Measurements from ENCODE around the gene GPR183.

Gene GPR183

DNA sequence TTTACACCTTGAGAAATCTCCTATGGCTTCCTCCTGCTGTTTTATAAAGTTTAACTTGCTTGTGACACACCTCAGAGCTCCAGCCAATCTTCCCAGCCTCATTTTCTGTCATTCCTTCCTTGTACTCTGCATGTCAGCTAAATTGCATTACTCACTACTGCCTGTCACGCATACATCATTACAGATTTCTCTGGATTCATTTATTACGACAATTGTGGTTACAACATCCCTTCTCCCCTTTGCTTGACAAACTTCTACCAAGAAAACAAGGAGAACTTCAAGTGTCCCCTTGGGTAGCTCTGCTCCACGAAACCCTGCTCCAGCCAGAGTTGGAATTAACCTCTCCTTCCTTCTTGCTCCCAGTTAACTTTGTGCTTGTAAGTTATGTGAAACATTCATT, 27.0 kb downstream of the GPR183 start:
- in situ Hi-C loops (cut with MboI; ENCODE audit: low pct_unique_long_range_greater_than_20kb, low sequenced_read_pairs), result no loop called here
- DNase-seq, result no peak

DNA sequence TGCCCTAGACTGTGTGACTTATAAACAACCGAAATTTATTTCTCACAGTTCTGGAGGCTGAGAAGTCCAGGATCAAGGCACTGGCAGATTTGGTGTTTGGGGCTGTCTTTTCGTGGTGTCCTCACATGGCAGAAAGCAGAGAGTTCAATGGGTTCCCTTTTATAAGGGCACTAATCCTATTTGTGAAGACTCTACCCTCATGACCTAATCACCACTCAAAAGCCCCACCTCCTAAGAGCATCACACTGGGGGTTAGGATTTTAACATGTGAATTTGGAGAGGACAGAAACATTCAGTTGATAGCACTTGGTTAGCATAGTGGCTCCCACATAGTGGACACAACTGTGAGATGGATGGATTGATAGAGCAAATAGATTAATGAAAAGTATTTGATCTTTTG, 27.6 kb downstream of the GPR183 start:
- in situ Hi-C loops (cut with MboI; ENCODE audit: low pct_unique_long_range_greater_than_20kb, low sequenced_read_pairs), result no loop called here
- no peak for DNase-seq

DNA sequence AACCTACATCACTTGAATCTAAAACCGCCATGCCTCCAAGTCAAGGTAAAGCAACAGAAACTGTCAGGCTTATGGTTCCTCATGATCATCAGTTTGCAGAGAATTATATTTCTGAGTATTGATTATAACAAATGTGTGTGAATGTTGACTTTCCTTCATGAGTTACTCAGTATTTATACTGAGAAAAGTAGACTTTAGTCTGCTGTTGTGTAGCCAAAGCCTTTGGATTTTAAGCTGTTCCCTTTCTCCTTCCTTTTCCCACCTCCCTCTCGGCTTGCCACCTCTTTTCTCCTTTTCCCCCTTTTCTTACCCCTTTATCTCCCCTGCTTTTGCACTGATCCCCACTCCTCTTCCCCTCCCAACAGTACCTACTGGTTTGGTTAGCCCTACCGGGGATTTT, 28.4 kb downstream of the GPR183 start:
- no peak for DNase-seq
- in situ Hi-C loops (cut with MboI; ENCODE audit: low pct_unique_long_range_greater_than_20kb, low sequenced_read_pairs), result no loop called here

DNA sequence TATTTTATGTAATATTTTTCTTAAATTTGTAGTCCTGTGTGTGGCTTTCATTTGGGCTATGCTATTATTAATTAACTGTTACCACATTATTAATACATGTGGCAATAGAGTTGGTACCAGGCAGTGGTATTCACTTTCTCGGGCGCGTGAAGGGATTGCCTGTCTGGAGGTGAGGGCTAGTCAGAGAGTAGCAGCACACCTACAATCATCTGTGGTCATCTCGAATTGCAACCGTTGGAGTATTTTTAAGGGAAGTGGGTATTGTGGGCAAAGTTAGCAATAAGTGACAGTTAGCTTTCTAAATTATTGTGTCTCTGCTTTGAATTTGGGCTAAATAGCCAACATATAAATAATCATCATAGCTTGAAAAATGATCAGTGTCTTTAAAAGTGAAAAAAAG, 29.0 kb downstream of the GPR183 start:
- in situ Hi-C loops (cut with MboI; ENCODE audit: low pct_unique_long_range_greater_than_20kb, low sequenced_read_pairs), result no loop called here

DNA sequence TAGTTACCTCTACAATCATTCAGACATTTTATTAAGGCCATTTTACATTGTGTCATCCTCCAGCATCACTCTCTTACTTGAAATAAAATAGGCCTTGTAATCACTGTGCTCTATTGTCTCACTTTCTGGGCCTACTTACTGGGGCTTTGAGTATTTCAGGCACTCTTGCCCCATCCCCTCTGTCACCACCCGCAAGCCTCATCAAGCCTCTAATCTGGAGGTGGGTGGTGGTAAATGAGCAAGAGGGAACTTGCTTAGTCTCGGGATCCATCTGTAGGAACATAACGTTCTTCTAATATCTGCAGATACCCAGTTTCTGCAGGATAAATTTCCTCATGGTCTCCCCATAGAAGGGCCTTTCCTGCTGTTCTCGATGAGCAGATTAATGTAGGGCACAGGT, 29.6 kb downstream of the GPR183 start:
- DNase-seq, result no peak
- in situ Hi-C loops (cut with MboI; ENCODE audit: low pct_unique_long_range_greater_than_20kb, low sequenced_read_pairs), result no loop called here

More for the DNA sequence above, 29.0 kb downstream of the GPR183 start:
- DNase-seq, result peak; percentile 30

DNA sequence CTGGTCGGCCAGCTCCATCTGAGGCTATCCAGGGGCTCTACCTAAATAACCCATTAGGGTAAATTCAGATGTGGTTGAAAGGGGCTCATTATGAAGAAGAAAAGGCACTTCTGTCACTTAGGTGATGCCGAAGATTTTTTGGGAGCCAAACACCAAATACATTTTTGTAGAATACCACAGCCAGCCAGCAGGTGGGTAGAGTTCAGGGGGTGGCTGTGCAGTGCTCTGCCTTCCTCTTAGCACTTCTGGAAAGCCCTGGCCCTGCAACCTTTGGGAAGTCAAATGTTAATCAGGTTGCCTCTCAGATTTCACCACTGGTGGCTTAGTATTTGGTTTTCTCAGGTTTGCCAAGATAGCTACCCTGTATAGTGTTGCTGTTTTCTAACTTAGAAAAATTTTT, 30.5 kb downstream of the GPR183 start:
- no peak for DNase-seq
- in situ Hi-C loops (cut with MboI; ENCODE audit: low pct_unique_long_range_greater_than_20kb, low sequenced_read_pairs), result no loop called here

DNA sequence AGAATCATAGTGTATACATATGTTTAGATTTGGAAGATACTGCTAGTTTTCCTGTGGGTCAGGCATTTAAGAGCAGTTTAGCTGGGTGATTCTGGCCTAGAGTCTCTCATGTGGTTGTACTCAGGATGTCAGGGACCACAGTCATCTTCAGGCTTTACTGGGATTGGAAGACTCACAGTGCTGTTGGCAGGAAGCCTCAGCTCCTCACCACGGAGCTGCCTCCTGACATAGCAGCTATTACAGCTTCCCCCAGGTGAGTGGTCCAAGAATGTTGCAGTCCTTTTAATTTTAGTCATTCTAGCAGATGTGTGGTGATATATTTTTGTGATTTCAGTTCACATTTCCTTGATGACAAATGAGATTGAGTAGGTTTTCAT, 32.1 kb downstream of the GPR183 start:
- DNase-seq, result no peak
- in situ Hi-C loops (cut with MboI; ENCODE audit: low pct_unique_long_range_greater_than_20kb, low sequenced_read_pairs), result no loop called here

- in situ Hi-C loops (cut with MboI; ENCODE audit: low pct_unique_long_range_greater_than_20kb, low sequenced_read_pairs), result no loop called here
These were observed 34.1 kb downstream of the GPR183 start for GRCh38 chr13:99273128-99273527.

GRCh38 chr13:99272481-99272880, 34.7 kb downstream of the GPR183 start:
- DNase-seq, result no peak
- in situ Hi-C loops (cut with MboI; ENCODE audit: low pct_unique_long_range_greater_than_20kb, low sequenced_read_pairs), result no loop called here

More at GRCh38 chr13:99273128-99273527, 34.1 kb downstream of the GPR183 start:
- DNase-seq, result no peak

DNA sequence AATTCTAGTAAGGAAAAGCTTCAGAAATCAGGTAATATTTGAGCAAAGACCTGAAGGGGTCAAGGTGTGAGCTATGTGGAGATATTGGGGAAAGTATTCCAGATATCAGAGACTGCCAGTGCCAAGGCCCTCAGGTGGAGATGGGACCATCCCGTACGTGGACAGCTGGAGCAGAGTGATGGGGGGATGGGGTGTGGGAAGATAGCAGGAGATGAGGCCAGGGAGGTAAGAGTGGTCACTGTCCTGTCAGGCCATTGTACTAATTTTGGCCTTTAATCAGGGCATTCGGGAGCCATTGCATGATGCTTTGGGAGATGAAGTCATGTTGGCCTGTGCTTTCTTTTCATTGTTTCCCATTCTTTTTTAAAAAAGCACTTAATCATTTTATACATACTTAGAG, 36.0 kb downstream of the GPR183 start:
- DNase-seq, result no peak
- in situ Hi-C loops (cut with MboI; ENCODE audit: low pct_unique_long_range_greater_than_20kb, low sequenced_read_pairs), result no loop called here

- no peak for DNase-seq
- in situ Hi-C loops (cut with MboI; ENCODE audit: low pct_unique_long_range_greater_than_20kb, low sequenced_read_pairs), result no loop called here
These were observed 36.7 kb downstream of the GPR183 start for GRCh38 chr13:99270518-99270917.

DNA sequence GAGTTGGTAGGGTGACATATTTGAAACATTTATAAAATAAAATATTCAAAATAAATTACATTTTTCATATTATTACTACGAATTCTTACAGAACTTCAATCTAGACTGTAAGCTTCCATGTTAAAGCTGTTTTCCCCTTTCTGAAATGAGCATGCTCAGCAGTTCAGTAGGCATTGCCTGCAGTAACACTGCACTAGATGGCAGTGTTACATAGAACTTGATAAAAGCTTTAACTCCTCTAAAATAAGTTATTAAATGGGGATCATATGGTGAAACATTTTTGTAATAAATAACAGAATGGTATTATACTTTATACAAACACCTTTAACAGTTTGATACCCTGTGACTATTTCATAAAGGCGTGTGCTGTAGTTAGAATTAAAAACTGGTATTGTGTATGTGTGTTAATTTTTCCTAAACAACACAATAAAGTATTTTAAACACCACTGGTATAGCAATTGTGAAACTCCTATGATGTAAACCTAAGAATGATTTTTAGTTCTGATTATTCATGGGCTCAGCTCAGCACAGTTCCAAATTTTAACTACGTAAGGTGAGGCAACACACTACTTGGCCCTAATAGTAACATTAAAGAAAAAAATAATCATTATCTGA, 37.5 kb downstream of the GPR183 start:
- peak; percentile 43 for DNase-seq
- in situ Hi-C loops (cut with MboI; ENCODE audit: low pct_unique_long_range_greater_than_20kb, low sequenced_read_pairs), result loop anchor here (10.0 kb wide), 1 partner anchor 95 kb away; no protein-coding TSS in a partner anchor

- in situ Hi-C loops (cut with MboI; ENCODE audit: low pct_unique_long_range_greater_than_20kb, low sequenced_read_pairs), result loop anchor here (10.0 kb wide), 1 partner anchor 94 kb away; no protein-coding TSS in a partner anchor
- no peak for DNase-seq
These were observed 38.4 kb downstream of the GPR183 start for GRCh38 chr13:99268822-99269221.

DNA sequence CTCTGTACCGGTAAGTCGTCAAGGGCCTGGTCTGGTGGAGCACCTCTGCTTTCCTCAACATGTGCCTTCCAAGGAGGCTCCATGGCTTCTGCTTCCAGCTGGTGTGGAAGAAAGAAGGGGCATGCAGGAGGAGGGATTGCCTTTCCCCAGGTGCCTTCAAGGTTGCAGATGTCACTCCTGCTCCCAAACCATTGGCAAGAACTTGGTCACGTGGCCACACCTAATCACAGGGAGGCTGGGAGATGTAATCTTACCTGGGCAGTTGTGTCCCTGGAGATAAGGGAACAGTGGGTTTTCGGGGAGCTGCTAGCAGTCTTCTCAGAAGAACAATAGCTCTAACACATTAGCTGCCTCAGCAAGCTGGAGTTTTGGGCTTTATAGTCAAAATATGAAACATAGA, 39.3 kb downstream of the GPR183 start:
- DNase-seq, result no peak
- in situ Hi-C loops (cut with MboI; ENCODE audit: low pct_unique_long_range_greater_than_20kb, low sequenced_read_pairs), result loop anchor here (10.0 kb wide), 1 partner anchor 93 kb away; no protein-coding TSS in a partner anchor

DNA sequence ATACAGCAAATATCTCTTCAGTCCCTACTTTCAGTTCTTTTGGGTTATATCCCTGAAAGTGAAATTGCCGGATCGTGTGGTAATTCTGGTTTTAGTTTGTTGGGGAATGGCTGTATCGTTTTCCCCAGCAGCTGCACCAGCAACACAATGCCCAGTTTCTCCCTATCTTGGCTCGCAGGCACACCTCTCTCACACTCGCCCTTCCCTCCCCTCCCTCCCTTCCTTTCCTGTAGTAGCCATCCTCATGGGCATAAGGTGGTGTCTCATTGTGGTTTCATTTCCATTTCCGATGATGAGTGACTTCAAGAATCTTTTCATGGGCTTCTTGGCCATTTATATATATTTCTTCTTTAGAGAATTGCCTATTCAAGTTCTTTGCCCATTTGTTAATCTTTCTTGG, 40.4 kb downstream of the GPR183 start:
- in situ Hi-C loops (cut with MboI; ENCODE audit: low pct_unique_long_range_greater_than_20kb, low sequenced_read_pairs), result loop anchor here (10.0 kb wide), 1 partner anchor 92 kb away; no protein-coding TSS in a partner anchor
- no peak for DNase-seq

DNA sequence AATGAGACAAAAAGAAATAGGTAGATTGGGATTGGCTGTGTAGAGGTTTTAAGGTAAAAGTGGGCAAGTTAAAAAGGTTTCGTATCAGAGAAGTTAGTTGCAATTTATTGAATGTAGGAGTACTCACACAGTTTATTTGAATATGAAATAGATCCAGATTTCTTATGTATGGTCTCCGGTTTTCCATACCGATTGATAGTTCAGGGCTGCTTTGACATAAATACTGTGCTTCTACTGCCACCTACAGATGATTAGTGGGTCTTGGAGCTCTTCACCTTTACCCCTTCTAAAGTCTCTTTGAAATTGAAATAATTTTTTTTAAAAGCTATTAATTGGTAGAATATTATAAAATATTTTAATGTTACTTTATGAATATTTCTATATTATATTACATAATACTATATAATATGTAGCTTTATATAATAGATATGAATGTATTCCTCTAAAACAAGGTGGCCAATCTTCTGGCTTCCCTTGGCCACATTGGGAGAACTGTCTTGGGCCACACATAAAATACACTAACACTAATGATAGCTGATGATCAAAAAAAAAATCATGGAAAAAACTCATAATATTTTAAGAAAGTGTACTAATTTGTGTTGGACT, 41.3 kb downstream of the GPR183 start:
- in situ Hi-C loops (cut with MboI; ENCODE audit: low pct_unique_long_range_greater_than_20kb, low sequenced_read_pairs), result loop anchor here (10.0 kb wide), 1 partner anchor 91 kb away; no protein-coding TSS in a partner anchor
- DNase-seq, result peak; percentile 59

GRCh38 chr13:99265162-99265800, 41.9 kb downstream of the GPR183 start:
- in situ Hi-C loops (cut with MboI; ENCODE audit: low pct_unique_long_range_greater_than_20kb, low sequenced_read_pairs), result loop anchor here (10.0 kb wide), 1 partner anchor 90 kb away; no protein-coding TSS in a partner anchor

DNA sequence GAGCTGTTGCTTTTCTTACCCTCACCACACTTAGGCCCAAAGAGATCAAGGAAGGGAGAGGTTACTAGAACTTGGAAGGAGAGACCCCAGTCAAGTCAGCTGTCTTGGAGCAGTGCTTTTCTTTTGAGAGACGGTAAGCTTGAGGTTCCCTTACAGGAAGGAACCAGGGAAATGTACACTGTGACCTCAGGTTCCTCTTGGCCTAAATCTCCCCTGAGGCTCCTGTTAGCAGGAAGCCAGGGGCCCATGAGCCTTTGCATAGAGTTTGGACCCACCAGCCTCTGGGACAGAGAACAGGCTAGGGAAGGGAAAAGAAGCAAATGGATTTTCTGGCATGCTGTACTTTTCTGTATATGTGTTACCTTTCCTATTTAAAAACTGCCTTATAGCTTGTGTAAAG, 43.1 kb downstream of the GPR183 start:
- in situ Hi-C loops (cut with MboI; ENCODE audit: low pct_unique_long_range_greater_than_20kb, low sequenced_read_pairs), result loop anchor here (10.0 kb wide), 1 partner anchor 89 kb away; no protein-coding TSS in a partner anchor
- DNase-seq, result peak; percentile 55

More at GRCh38 chr13:99265162-99265800, 41.9 kb downstream of the GPR183 start:
- no peak for DNase-seq

DNA sequence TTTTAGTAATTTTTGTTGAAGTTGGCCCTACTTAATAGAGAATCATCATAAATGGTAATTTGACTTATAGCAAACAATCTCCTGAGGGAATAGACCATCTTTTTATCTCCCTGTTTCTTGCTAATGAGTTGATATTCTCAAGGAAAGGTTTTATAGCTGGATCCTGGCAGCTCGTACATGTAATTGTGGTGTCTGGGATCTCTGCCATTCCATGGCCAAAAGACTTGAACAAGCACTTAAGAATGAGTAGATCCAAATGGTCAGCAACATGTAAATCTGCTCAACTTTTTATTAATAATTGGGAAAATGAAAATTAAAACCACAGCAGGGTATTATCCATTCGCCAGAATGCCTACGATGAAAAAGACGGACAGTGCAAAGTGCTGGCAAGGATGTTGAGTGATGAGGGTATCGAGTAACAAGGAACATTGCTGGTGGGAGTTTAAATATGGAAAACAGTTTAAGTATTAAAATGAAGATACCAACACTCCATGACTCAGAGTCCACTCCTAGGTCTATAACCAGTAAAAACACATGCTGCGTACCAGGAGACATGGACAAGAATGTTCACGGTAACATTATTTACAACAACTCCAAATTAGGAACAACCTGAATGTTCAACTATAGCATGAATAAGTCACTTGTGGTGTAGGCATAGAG, 43.9 kb downstream of the GPR183 start:
- in situ Hi-C loops (cut with MboI; ENCODE audit: low pct_unique_long_range_greater_than_20kb, low sequenced_read_pairs), result loop anchor here (10.0 kb wide), 1 partner anchor 88 kb away; no protein-coding TSS in a partner anchor

DNA sequence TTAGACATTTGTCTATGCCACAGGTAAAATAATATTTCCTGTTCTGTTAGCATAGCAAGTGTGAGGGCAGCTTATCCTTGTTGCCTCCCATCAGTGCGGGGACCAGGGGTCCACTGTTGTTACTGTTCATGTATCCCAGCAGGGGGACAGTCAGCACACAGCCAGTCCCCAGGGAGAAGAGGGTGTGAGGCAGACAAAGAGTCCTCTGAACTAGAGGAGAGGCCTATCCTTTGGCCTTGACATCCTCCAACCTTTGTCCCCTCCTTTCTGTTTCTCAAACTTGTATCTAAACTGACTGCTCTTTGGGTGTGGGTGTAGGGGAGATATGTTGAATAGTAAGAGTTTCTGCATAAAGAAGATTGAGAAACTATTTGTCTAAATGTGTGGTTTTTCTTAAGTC, 46.1 kb downstream of the GPR183 start:
- DNase-seq, result no peak
- in situ Hi-C loops (cut with MboI; ENCODE audit: low pct_unique_long_range_greater_than_20kb, low sequenced_read_pairs), result loop anchor here (10.0 kb wide), 1 partner anchor 86 kb away; no protein-coding TSS in a partner anchor

More for the DNA sequence above, 43.9 kb downstream of the GPR183 start:
- no peak for DNase-seq
